ENCODE data around the gene MUC5B.

DNA sequence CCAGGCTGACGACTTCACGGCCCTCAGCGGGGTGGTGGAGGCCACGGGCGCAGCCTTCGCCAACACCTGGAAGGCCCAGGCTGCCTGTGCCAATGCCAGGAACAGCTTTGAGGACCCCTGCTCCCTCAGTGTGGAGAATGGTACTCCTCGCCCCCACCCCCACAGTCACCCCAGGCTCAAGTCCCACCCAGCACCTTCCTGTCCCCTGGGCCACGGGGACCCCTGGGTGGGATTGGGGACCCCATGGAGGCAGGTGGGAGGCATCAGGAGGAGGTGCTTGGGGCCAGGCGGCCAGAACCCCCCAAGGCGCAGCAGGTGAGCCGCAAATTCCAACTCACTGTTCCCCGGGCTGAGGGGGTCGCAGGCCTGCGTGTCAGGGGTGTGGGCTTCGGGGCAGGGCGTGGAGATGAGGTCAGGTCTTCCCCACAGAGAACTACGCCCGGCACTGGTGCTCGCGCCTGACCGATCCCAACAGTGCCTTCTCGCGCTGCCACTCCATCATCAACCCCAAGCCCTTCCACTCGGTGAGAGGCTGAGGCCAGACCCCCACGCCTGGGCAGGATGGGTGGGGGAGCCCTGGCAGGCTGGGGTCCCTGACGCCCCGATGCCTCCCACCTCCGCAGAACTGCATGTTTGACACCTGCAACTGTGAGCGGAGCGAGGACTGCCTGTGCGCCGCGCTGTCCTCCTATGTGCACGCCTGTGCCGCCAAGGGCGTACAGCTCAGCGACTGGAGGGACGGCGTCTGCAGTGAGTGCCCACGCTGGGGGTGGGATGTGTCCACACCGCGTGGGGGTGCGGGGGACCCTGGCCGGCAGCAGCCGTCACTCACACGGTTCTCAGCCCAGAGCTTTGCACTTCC is 9.4 kb downstream of the MUC5B start:
- TF ChIP-seq CTCF (IDR thresholded peaks at IDR 0.05) (no peak), ZFX (IDR thresholded peaks at IDR 0.05; ENCODE audit: borderline replicate concordance) (no peak)
